ENCODE results near the gene LEMD3.

- TF ChIP-seq CTCF (IDR thresholded peaks at IDR 0.05; ENCODE audit: borderline replicate concordance, extremely low read depth, low read length, poor library complexity, severe bottlenecking) (no peak), EZH2 (IDR thresholded peaks at IDR 0.05; ENCODE audit: borderline replicate concordance, low read depth, low read length, severe bottlenecking) (no peak)
Observed at GRCh38 chr12:65204886-65205525, 35.6 kb downstream of the LEMD3 start.

All from DND-41 (cell line).